Gastrocnemius medialis (tissue), 4 donors: ENCODE results near the gene NGB. TPM values are rescaled to one million over a fixed set of nuclear protein-coding genes. Genes with fewer than 3 reads are reported as not detected.
A peak's percentile ranks its signal among the peaks of the same experiment; 100 is the strongest.
"Not testable (repeated sequence)": the region's sequence is repeated elsewhere in the genome, so short reads cannot be mapped to it uniquely, and the experiment has no call there.

ENCODE experiments used
- ATAC-seq, 2 donors: fragments of 150-250 bp; one replicate each; pipeline ENCODE4 v1.9.1; 2016
- DNase-seq, 2 donors: peaks; one replicate each; pipeline ENCODE4 v3.0.0-alpha.2; 2019
- H3K27ac ChIP-seq, 4 donors: fragments of 200-600 bp; sonication (generic); 1 replicate in 1 of 4; 2 replicates in 3 of 4; pipeline ENCODE4 v1.5.1; 2016 to 2018; ENCODE audit warnings: mild to moderate bottlenecking in 2 of 4, moderate library complexity in 1 of 4
- H3K27me3 ChIP-seq, 3 donors: fragments of 200-600 bp; sonication (generic) in 2 of 3; 1 replicate in 1 of 3; 2 replicates in 2 of 3; pipeline versions ENCODE4 v1.5.1 to v1.6.0; 2016 to 2019; ENCODE audit warnings: mild to moderate bottlenecking in 1 of 3, moderate library complexity in 1 of 3
- H3K36me3 ChIP-seq, 2 donors: fragments of 200-600 bp; sonication (generic) in 1 of 2; one replicate each; pipeline ENCODE4 v1.5.1; 2017 to 2018
- H3K4me1 ChIP-seq, 2 donors: fragments of 200-600 bp; sonication (generic) in 1 of 2; one replicate each; pipeline ENCODE4 v1.5.1; 2016 to 2017; ENCODE audit warnings: mild to moderate bottlenecking in 2 of 2
- H3K4me3 ChIP-seq, 4 donors: fragments of 200-600 bp; sonication (generic) in 3 of 4; 1 replicate in 1 of 4; 2 replicates in 3 of 4; pipeline ENCODE4 v1.5.1; 2016 to 2019; ENCODE audit warnings: mild to moderate bottlenecking in 2 of 4
- H3K9me3 ChIP-seq, 3 donors: fragments of 200-600 bp; sonication (generic) in 2 of 3; 1 replicate in 1 of 3; 2 replicates in 2 of 3; pipeline ENCODE4 v1.5.1; 2016 to 2019
- CTCF ChIP-seq, 5 experiments: fragments of 450-650 bp in 3 of 5; fragments of 200-600 bp in 2 of 5; sonication (generic) in 2 of 5; IDR thresholded peaks in 4 of 5; conservative IDR thresholded peaks in 1 of 5; 1 replicate in 4 of 5; 2 replicates in 1 of 5; pipeline ENCODE4 v1.5.1; 2016 to 2019; ENCODE audit warnings: antibody characterized with exemption in 5 of 5, mild to moderate bottlenecking in 3 of 5, moderate library complexity in 3 of 5
- POLR2A ChIP-seq, 2 donors: fragments of 450-650 bp; IDR thresholded peaks; one replicate each; pipeline ENCODE4 v1.6.1; 2017; ENCODE audit warnings: antibody characterized with exemption in 2 of 2, mild to moderate bottlenecking in 2 of 2, moderate library complexity in 2 of 2
- in situ Hi-C, 4 donors: fragments of 200-750 bp; cut with MboI; loops; one replicate each; pipeline versions ENCODE4 v1.15.0 to v1.8.0; 2017; ENCODE audit warnings: low sequenced_read_pairs in 4 of 4
- intact Hi-C: fragments of 100-400 bp; cut with DNase I; formaldehyde crosslinking; loops from one replicate; pipeline ENCODE4 v1.15.1; 2023; ENCODE audit warnings: low total_unique reads
- total RNA-seq, 4 donors: library from RNA; depleted of rRNA; stranded (reverse); fragments of >200 nt; gene quantifications; one replicate each; pipeline versions ENCODE4 v1.1.0 to v1.2.3, GENCODE V29; 2016

NGB gene
- not detected for total RNA-seq

GRCh38 chr14:77271113-77271710 is at the start of gene NGB:
Gene NGB, minus strand, starts transcription at chr14:77271206. Its CDS starts 269 bp downstream, at chr14:77270937.
- no peak for TF ChIP-seq POLR2A (IDR thresholded peaks at IDR 0.05)
- TF ChIP-seq CTCF (IDR thresholded peaks at IDR 0.05 in 4 of 5, conservative IDR thresholded peaks at IDR 0.05 in 1 of 5): no peak
- intact Hi-C loops (no loop called here), in situ Hi-C loops (no loop called here)
- H3K4me1 ChIP-seq: no peaks in the 10 kb centered on the region
- H3K27me3 ChIP-seq: peaks cover 31 to 48% (median 39%) of the 10 kb centered on the region in 3 donors
- ATAC-seq (no peak), DNase-seq (no peak)
- no peak within 1 kb of the TSS for H3K4me3 ChIP-seq
- H3K9me3 ChIP-seq: no peaks in the 10 kb centered on the region
- H3K27ac ChIP-seq: no peak within 1 kb of the TSS
- H3K36me3 ChIP-seq: peaks cover 0 to 2% of the 10 kb centered on the region in 2 donors

- peak in 4 of 5 experiments; percentile 50 to 82 (median 70) for TF ChIP-seq CTCF (IDR thresholded peaks at IDR 0.05 in 4 of 5, conservative IDR thresholded peaks at IDR 0.05 in 1 of 5)
- peak; percentile 89 to 90 for TF ChIP-seq POLR2A (IDR thresholded peaks at IDR 0.05)
- no peaks in the 10 kb centered on the region for H3K36me3 ChIP-seq
- H3K4me3 ChIP-seq: peak within 1 kb of the TSS; percentile 79 to 100 (median 82)
- peaks cover 47 to 49% of the 10 kb centered on the region in 2 donors for H3K4me1 ChIP-seq
- intact Hi-C loops (loop anchor here (1.0 to 5.0 kb wide), 2 partner anchors 222 to 442 kb away; partner anchors contain the start of genes CIPC and SNW1), in situ Hi-C loops (no loop called here)
- ATAC-seq: peak; percentile 56 to 63
- H3K27me3 ChIP-seq: no peaks in the 10 kb centered on the region
- no peaks in the 10 kb centered on the region for H3K9me3 ChIP-seq
- DNase-seq: peak; percentile 94
- H3K27ac ChIP-seq: peak within 1 kb of the TSS; percentile 95 to 99 (median 97)
Observed at GRCh38 chr14:77320238-77320935, 49.4 kb upstream of the NGB start, which contains the start of gene POMT2. Gene POMT2, minus strand, starts transcription at chr14:77320883. Its CDS starts 202 bp downstream, at chr14:77320681.

- H3K4me1 ChIP-seq: peaks cover 57 to 59% of the 10 kb centered on the region in 2 donors
- TF ChIP-seq CTCF (IDR thresholded peaks at IDR 0.05 in 4 of 5, conservative IDR thresholded peaks at IDR 0.05 in 1 of 5) (no peak), POLR2A (IDR thresholded peaks at IDR 0.05) (no peak)
- ATAC-seq (no peak), DNase-seq (no peak)
- no peaks in the 10 kb centered on the region for H3K36me3 ChIP-seq
- intact Hi-C loops: loop anchor here (5.0 to 10.0 kb wide), 3 partner anchors 385 to 1165 kb away; partner anchors contain the start of genes ALKBH1, GPATCH2L and SLIRP
- H3K9me3 ChIP-seq: no peaks in the 10 kb centered on the region
- H3K27me3 ChIP-seq: no peaks in the 10 kb centered on the region
- H3K4me3 ChIP-seq: peak overlapping the region in 2 of 4 donors; percentile 82 to 100
- H3K27ac ChIP-seq: peak overlapping the region in 2 of 4 donors; percentile 96 to 99
- in situ Hi-C loops: loop anchor here in 3 of 4 donors (10.0 kb wide), 2 partner anchors 215 to 445 kb away; no protein-coding TSS in a partner anchor
Observed at GRCh38 chr14:77319422-77319821, 48.4 kb upstream of the NGB start.

- intact Hi-C loops (loop anchor here (5.0 to 10.0 kb wide), 3 partner anchors 386 to 1164 kb away; partner anchors contain the start of genes ALKBH1, GPATCH2L and SLIRP), in situ Hi-C loops (loop anchor here in 3 of 4 donors (10.0 kb wide), 2 partner anchors 214 to 444 kb away; no protein-coding TSS in a partner anchor)
- DNase-seq, H3K9me3 ChIP-seq, ATAC-seq, H3K36me3 ChIP-seq, H3K4me3 ChIP-seq, H3K27me3 ChIP-seq: not testable (repeated sequence)
- Histone ChIP-seq H3K4me1 (peaks cover 64 to 66% of the 10 kb centered on the region in 2 donors), H3K27ac (peak overlapping the region in 3 of 4 donors; percentile 84 to 96 (median 89))
Observed at GRCh38 chr14:77318756-77319155, 47.8 kb upstream of the NGB start.
